ENCODE results near the gene BCL2.
"Not testable (repeated sequence)": the region's sequence is repeated elsewhere in the genome, so short reads cannot be mapped to it uniquely, and the experiment has no call there.

BCL2 gene

GRCh38 chr18:63237881-63238692 is 81.5 kb downstream of the BCL2 start:
- peak; percentile 95 for ATAC-seq

GRCh38 chr18:63236921-63237846 is 82.4 kb downstream of the BCL2 start:
- TF ChIP-seq SNAI2 (CRISPR knock-in tag; IDR thresholded peaks at IDR 0.05) (0 out of 2 replicates have a peak, but pooled peaks have one; percentile 66), TSHZ2 (CRISPR knock-in tag; IDR thresholded peaks at IDR 0.05) (no peak)
- peak; percentile 23 for ATAC-seq

More at GRCh38 chr18:63237881-63238692, 81.5 kb downstream of the BCL2 start:
- TF ChIP-seq POU6F1 (CRISPR knock-in tag; IDR thresholded peaks at IDR 0.05; ENCODE audit: borderline replicate concordance, low read depth) (0 out of 2 replicates have a peak, but pooled peaks have one; percentile 45), ZFP30 (CRISPR knock-in tag; IDR thresholded peaks at IDR 0.05) (no peak), ISL1 (CRISPR knock-in tag; IDR thresholded peaks at IDR 0.05) (peak; percentile 65), OSR1 (CRISPR knock-in tag; IDR thresholded peaks at IDR 0.05) (no peak), RARB (CRISPR knock-in tag; IDR thresholded peaks at IDR 0.05) (no peak), TSHZ2 (CRISPR knock-in tag; IDR thresholded peaks at IDR 0.05) (peak; percentile 25; the same call in 1 of the 2 replicates)
- TF ChIP-seq, protein P1, sequence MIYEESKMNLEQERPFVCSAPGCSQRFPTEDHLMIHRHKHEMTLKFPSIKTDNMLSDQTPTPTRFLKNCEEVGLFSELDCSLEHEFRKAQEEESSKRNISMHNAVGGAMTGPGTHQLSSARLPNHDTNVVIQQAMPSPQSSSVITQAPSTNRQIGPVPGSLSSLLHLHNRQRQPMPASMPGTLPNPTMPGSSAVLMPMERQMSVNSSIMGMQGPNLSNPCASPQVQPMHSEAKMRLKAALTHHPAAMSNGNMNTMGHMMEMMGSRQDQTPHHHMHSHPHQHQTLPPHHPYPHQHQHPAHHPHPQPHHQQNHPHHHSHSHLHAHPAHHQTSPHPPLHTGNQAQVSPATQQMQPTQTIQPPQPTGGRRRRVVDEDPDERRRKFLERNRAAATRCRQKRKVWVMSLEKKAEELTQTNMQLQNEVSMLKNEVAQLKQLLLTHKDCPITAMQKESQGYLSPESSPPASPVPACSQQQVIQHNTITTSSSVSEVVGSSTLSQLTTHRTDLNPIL (CRISPR knock-in tag; IDR thresholded peaks at IDR 0.05; ENCODE audit: low read depth) = peak; percentile 75; the same call in 1 of the 2 replicates

DNA sequence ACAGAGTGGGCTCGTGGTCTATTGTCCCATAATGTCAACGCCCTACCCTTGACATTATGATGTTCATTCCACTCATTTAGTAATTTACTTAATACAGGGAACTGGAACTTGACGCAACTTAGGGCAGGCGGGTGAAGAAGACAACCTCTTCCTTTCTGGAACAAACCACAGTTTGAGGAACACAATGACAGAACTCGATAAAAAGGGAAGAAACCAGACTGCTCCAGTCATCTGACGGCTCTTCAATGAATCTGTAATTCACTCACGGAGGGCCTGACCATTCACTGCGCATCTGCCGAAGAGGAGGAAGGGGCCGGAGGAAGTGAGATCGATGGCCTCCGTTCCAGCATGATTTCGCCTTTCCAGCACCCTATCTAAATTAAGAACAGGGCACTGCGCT is 83.2 kb downstream of the BCL2 start:
- TF ChIP-seq SNAI2 (CRISPR knock-in tag; IDR thresholded peaks at IDR 0.05) (no peak), TOX (CRISPR knock-in tag; IDR thresholded peaks at IDR 0.05; ENCODE audit: borderline replicate concordance) (no peak), TSHZ2 (CRISPR knock-in tag; IDR thresholded peaks at IDR 0.05) (no peak), TCF4 (CRISPR knock-in tag; IDR thresholded peaks at IDR 0.05; ENCODE audit: borderline replicate concordance) (no peak), ZC3H10 (CRISPR knock-in tag; IDR thresholded peaks at IDR 0.05) (no peak), ZFP3 (CRISPR knock-in tag; IDR thresholded peaks at IDR 0.05) (no peak), CSDC2 (CRISPR knock-in tag; IDR thresholded peaks at IDR 0.05) (no peak), POU6F1 (CRISPR knock-in tag; IDR thresholded peaks at IDR 0.05; ENCODE audit: borderline replicate concordance, low read depth) (no peak)
- no peak for ATAC-seq

DNA sequence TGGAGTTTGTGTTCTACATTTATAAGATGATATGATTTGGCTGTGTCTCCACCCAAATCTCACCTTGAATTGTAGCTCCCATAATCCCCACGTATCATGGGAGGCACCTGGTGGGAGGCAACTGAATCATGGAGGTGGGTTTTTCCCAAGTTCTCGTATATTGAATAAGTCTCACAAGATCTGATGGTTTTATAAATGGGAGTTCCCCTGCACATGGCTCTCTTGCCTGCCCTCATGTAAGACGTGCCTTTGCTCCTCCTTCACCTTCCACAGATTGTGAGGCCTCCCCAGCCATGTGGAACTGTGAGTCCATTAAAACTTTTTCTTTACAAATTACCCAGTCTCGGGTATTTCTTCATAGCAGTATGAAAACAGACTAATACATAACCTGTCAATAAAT is 83.6 kb downstream of the BCL2 start:
- ATAC-seq = not testable (repeated sequence)

All from SK-N-SH treated with all-trans-retinoic acid at 6 μM for 48 hours (cell line).